ENCODE results near the gene AGR3.

Gene AGR3

GRCh38 chr7:16826060-16826459 is 55.7 kb downstream of the AGR3 start:
- no peak for DNase-seq (ENCODE audit: low spot score)
- in situ Hi-C loops (cut with MboI; ENCODE audit: low pct_unique_long_range_greater_than_20kb, low sequenced_read_pairs, unreplicated experiment): no loop called here
- TF ChIP-seq CTCF (IDR thresholded peaks at IDR 0.05; ENCODE audit: extremely low read depth, insufficient read depth, missing control alignments): no peak

GRCh38 chr7:16822029-16822428 is 59.8 kb downstream of the AGR3 start:
- DNase-seq (ENCODE audit: low spot score): no peak
- TF ChIP-seq CTCF (IDR thresholded peaks at IDR 0.05; ENCODE audit: extremely low read depth, insufficient read depth, missing control alignments): no peak
- in situ Hi-C loops (cut with MboI; ENCODE audit: low pct_unique_long_range_greater_than_20kb, low sequenced_read_pairs, unreplicated experiment): no loop called here

GRCh38 chr7:16818732-16819131 is 63.1 kb downstream of the AGR3 start:
- TF ChIP-seq CTCF (IDR thresholded peaks at IDR 0.05; ENCODE audit: extremely low read depth, insufficient read depth, missing control alignments): no peak
- in situ Hi-C loops (cut with MboI; ENCODE audit: low pct_unique_long_range_greater_than_20kb, low sequenced_read_pairs, unreplicated experiment): no loop called here
- no peak for DNase-seq (ENCODE audit: low spot score)

GRCh38 chr7:16817536-16817935 is 64.2 kb downstream of the AGR3 start:
- in situ Hi-C loops (cut with MboI; ENCODE audit: low pct_unique_long_range_greater_than_20kb, low sequenced_read_pairs, unreplicated experiment): no loop called here
- DNase-seq (ENCODE audit: low spot score): no peak
- no peak for TF ChIP-seq CTCF (IDR thresholded peaks at IDR 0.05; ENCODE audit: extremely low read depth, insufficient read depth, missing control alignments)

- no peak for TF ChIP-seq CTCF (IDR thresholded peaks at IDR 0.05; ENCODE audit: extremely low read depth, insufficient read depth, missing control alignments)
- in situ Hi-C loops (cut with MboI; ENCODE audit: low pct_unique_long_range_greater_than_20kb, low sequenced_read_pairs, unreplicated experiment): no loop called here
Measured at GRCh38 chr7:16816824-16817223, 65.0 kb downstream of the AGR3 start.

GRCh38 chr7:16815001-16815400 is 66.8 kb downstream of the AGR3 start:
- in situ Hi-C loops (cut with MboI; ENCODE audit: low pct_unique_long_range_greater_than_20kb, low sequenced_read_pairs, unreplicated experiment): no loop called here
- no peak for TF ChIP-seq CTCF (IDR thresholded peaks at IDR 0.05; ENCODE audit: extremely low read depth, insufficient read depth, missing control alignments)
- no peak for DNase-seq (ENCODE audit: low spot score)

More at GRCh38 chr7:16816824-16817223, 65.0 kb downstream of the AGR3 start:
- DNase-seq (ENCODE audit: low spot score): no peak

GRCh38 chr7:16813232-16813616 is 68.6 kb downstream of the AGR3 start:
- in situ Hi-C loops (cut with MboI; ENCODE audit: low pct_unique_long_range_greater_than_20kb, low sequenced_read_pairs, unreplicated experiment): no loop called here
- no peak for DNase-seq (ENCODE audit: low spot score)

More at GRCh38 chr7:16813232-16813616, 68.6 kb downstream of the AGR3 start:
- TF ChIP-seq CTCF (IDR thresholded peaks at IDR 0.05; ENCODE audit: extremely low read depth, insufficient read depth, missing control alignments): no peak

All from GM13977 (cell line).